Liver (tissue), 9 donors: ENCODE data around the gene METTL8. TPM values are rescaled to one million over a fixed set of nuclear protein-coding genes. Genes with fewer than 3 reads are reported as not detected.

Experiments
- DNase-seq: peaks from one replicate; pipeline ENCODE4 v3.0.0-alpha.2; 2017; ENCODE audit warnings: low spot score
- H3K27ac ChIP-seq, 2 donors: one replicate each; pipeline ENCODE4 v1.7.0; 2013; ENCODE audit warnings: inconsistent platforms in 2 of 2, low read length in 2 of 2, control low read depth in 1 of 2, low read depth in 1 of 2, mild to moderate bottlenecking in 1 of 2
- H3K27me3 ChIP-seq, 4 donors: one replicate each; pipeline versions ENCODE4 v1.6.1 to v1.7.0; 2013; ENCODE audit warnings: low read length in 3 of 4, inconsistent platforms in 1 of 4, mild to moderate bottlenecking in 1 of 4, moderate library complexity in 1 of 4; ENCODE audit not compliant: control insufficient read depth in 4 of 4, insufficient read depth in 4 of 4
- H3K36me3 ChIP-seq, 4 donors: one replicate each; pipeline versions ENCODE4 v1.6.1 to v1.7.0; 2013; ENCODE audit warnings: low read length in 3 of 4, mild to moderate bottlenecking in 3 of 4, low read depth in 1 of 4, moderate library complexity in 1 of 4; ENCODE audit not compliant: control insufficient read depth in 4 of 4, insufficient read depth in 3 of 4
- H3K4me1 ChIP-seq, 4 donors: one replicate each; pipeline versions ENCODE4 v1.6.1 to v1.7.0; 2013; ENCODE audit warnings: low read length in 3 of 4, mild to moderate bottlenecking in 3 of 4, moderate library complexity in 1 of 4; ENCODE audit not compliant: control insufficient read depth in 4 of 4, insufficient read depth in 4 of 4
- H3K4me3 ChIP-seq, 3 donors: one replicate each; pipeline versions ENCODE4 v1.6.1 to v1.7.0; 2013; ENCODE audit warnings: low read length in 3 of 3, control low read depth in 1 of 3, low read depth in 1 of 3, mild to moderate bottlenecking in 1 of 3
- H3K9ac ChIP-seq, 2 donors: one replicate each; pipeline ENCODE4 v1.7.0; 2013; ENCODE audit warnings: low read length in 2 of 2, mild to moderate bottlenecking in 2 of 2, moderate library complexity in 2 of 2, control low read depth in 1 of 2, low read depth in 1 of 2
- H3K9me3 ChIP-seq, 4 donors: one replicate each; pipeline versions ENCODE4 v1.6.1 to v1.7.0; 2013; ENCODE audit warnings: low read length in 3 of 4; ENCODE audit not compliant: control insufficient read depth in 4 of 4
- EGR1 ChIP-seq, 2 donors: IDR thresholded peaks; 2 replicates each; pipeline ENCODE4 v1.6.1; 2016 to 2018; ENCODE audit warnings: antibody characterized with exemption in 2 of 2, low read depth in 2 of 2
- FOXA1 ChIP-seq: IDR thresholded peaks from 2 replicates; pipeline ENCODE4 v1.6.1; 2016; ENCODE audit warnings: antibody characterized with exemption
- FOXA2 ChIP-seq: IDR thresholded peaks from 2 replicates; pipeline ENCODE4 v1.6.1; 2016; ENCODE audit warnings: antibody characterized with exemption
- GABPA ChIP-seq, 2 donors: IDR thresholded peaks in 1 of 2; conservative IDR thresholded peaks in 1 of 2; 2 replicates each; pipeline ENCODE4 v1.6.1; 2016; ENCODE audit warnings: antibody characterized with exemption in 2 of 2, mild to moderate bottlenecking in 1 of 2, moderate library complexity in 1 of 2
- HNF4A ChIP-seq, 2 donors: conservative IDR thresholded peaks; 2 replicates each; pipeline ENCODE4 v1.6.1; 2016; ENCODE audit warnings: antibody characterized with exemption in 2 of 2, mild to moderate bottlenecking in 2 of 2
- HNF4G ChIP-seq: IDR thresholded peaks from 2 replicates; pipeline ENCODE4 v1.6.1; 2016; ENCODE audit warnings: antibody characterized with exemption
- JUND ChIP-seq, 2 donors: IDR thresholded peaks; 2 replicates each; pipeline ENCODE4 v1.6.1; 2016; ENCODE audit warnings: antibody characterized with exemption in 2 of 2
- NR2F2 ChIP-seq: IDR thresholded peaks from 2 replicates; pipeline ENCODE4 v1.6.1; 2016; ENCODE audit warnings: antibody characterized with exemption
- RAD21 ChIP-seq, 2 donors: IDR thresholded peaks; 2 replicates each; pipeline ENCODE4 v1.6.1; 2016; ENCODE audit warnings: antibody characterized with exemption in 2 of 2, mild to moderate bottlenecking in 2 of 2
- RXRA ChIP-seq, 2 donors: IDR thresholded peaks; 2 replicates each; pipeline ENCODE4 v1.6.1; 2017 to 2018; ENCODE audit warnings: antibody characterized with exemption in 2 of 2, mild to moderate bottlenecking in 1 of 2
- SP1 ChIP-seq: IDR thresholded peaks from 2 replicates; pipeline ENCODE4 v1.6.1; 2018; ENCODE audit warnings: antibody characterized with exemption, mild to moderate bottlenecking
- TAF1 ChIP-seq: conservative IDR thresholded peaks from 2 replicates; pipeline ENCODE4 v1.6.1; 2016; ENCODE audit warnings: antibody characterized with exemption, mild to moderate bottlenecking
- YY1 ChIP-seq: IDR thresholded peaks from 2 replicates; pipeline ENCODE4 v1.6.1; 2016; ENCODE audit warnings: antibody characterized with exemption, mild to moderate bottlenecking
- WGBS: extraction: QIAGEN DNeasy Blood & Tissue Kit; methylation state at CpG from one replicate; pipeline ENCODE4 v1.1.7; 2013; 5-methylcytosine and 5-hydroxymethylcytosine counted together
- polyA plus RNA-seq, 2 donors: library from polyadenylated mRNA; stranded (reverse) in 1 of 2; unstranded in 1 of 2; fragments of 200-250 nt in 1 of 2; fragments of >200 nt in 1 of 2; fragmentation: Nextera tagmentation in 1 of 2; extraction: Ambion mirVana in 1 of 2; gene quantifications; one replicate each; pipeline versions ENCODE4 v1.2.1 to v1.2.3, GENCODE V29; 2013 to 2015
- total RNA-seq, 2 donors: library from RNA; depleted of rRNA; stranded (reverse); fragments of >200 nt; gene quantifications; one replicate each; pipeline ENCODE4 v1.2.3, GENCODE V29; 2014
- TF ChIP-seq, protein P1 (sequence below): IDR thresholded peaks from 2 replicates; pipeline ENCODE4 v1.6.1; 2016; ENCODE audit warnings: antibody characterized with exemption
- TF ChIP-seq, protein P2 (sequence below): IDR thresholded peaks from 2 replicates; pipeline ENCODE4 v1.6.1; 2016; ENCODE audit warnings: antibody characterized with exemption
- TF ChIP-seq, protein P3 (sequence below): IDR thresholded peaks from 2 replicates; pipeline ENCODE4 v1.6.1; 2016; ENCODE audit warnings: antibody characterized with exemption
- TF ChIP-seq, protein P4 (sequence below): IDR thresholded peaks from 2 replicates; pipeline ENCODE4 v1.6.1; 2016; ENCODE audit warnings: antibody characterized with exemption, mild to moderate bottlenecking
- TF ChIP-seq, protein P5 (sequence below): fragments of 150-350 bp; IDR thresholded peaks from 2 replicates; pipeline ENCODE4 v1.5.1; 2017; ENCODE audit warnings: improper control_type of control experiment, low read depth, low read length; ENCODE audit not compliant: missing input control
- donor health status: healthy.
- donor health status: healthy.
- donor health status: healthy.
- donor health status: healthy.
- donor health status: healthy.

METTL8 gene
- total and polyA plus RNA-seq, 4 donors, result 3.6 to 8.1 (median 5.9) TPM

DNA sequence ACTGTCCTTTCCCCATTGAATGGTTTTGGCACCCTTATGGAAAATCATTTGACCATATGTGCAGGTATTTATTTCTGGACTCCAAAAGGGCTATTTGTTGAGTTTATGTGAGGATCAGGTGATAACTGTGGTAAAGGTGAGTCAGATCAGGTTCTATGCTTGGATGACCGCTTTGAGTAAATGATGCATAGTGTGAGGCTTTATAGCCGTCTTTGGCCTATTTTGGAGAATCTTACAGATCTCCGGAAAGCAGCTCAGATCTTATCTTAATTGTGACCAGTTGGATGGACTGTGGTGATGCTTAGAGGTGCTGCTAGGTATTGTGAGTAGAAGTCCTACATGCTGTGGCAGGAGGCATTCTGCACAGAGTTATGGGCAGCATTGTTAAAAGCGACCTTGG lies 126.2 kb downstream of the METTL8 start:
- H3K9ac ChIP-seq, result no peak overlapping the region
- H3K4me3 ChIP-seq, result no peak overlapping the region
- DNase-seq, result no peak
- WGBS, result 98% methylated on average over 4 of the region's 4 CpGs
- no peak overlapping the region for H3K27ac ChIP-seq
- peaks cover 0 to 3% (median 0%) of the 10 kb centered on the region in 4 donors for H3K9me3 ChIP-seq
- peaks cover 0 to 3% (median 0%) of the 10 kb centered on the region in 4 donors for H3K4me1 ChIP-seq
- no peaks in the 10 kb centered on the region for H3K27me3 ChIP-seq
- H3K36me3 ChIP-seq, result no peaks in the 10 kb centered on the region
- TF ChIP-seq RAD21 (IDR thresholded peaks at IDR 0.05) (no peak), JUND (IDR thresholded peaks at IDR 0.05) (no peak), FOXA2 (no peak), HNF4A (conservative IDR thresholded peaks at IDR 0.05) (no peak), FOXA1 (no peak), GABPA (IDR thresholded peaks at IDR 0.05 in 1 of 2, conservative IDR thresholded peaks at IDR 0.05 in 1 of 2) (no peak), RXRA (IDR thresholded peaks at IDR 0.05) (no peak), HNF4G (no peak), NR2F2 (no peak), TAF1 (no peak), SP1 (no peak), EGR1 (IDR thresholded peaks at IDR 0.05; ENCODE audit: low read depth in 2 of 2) (no peak), YY1 (no peak)
- TF ChIP-seq, protein P1, sequence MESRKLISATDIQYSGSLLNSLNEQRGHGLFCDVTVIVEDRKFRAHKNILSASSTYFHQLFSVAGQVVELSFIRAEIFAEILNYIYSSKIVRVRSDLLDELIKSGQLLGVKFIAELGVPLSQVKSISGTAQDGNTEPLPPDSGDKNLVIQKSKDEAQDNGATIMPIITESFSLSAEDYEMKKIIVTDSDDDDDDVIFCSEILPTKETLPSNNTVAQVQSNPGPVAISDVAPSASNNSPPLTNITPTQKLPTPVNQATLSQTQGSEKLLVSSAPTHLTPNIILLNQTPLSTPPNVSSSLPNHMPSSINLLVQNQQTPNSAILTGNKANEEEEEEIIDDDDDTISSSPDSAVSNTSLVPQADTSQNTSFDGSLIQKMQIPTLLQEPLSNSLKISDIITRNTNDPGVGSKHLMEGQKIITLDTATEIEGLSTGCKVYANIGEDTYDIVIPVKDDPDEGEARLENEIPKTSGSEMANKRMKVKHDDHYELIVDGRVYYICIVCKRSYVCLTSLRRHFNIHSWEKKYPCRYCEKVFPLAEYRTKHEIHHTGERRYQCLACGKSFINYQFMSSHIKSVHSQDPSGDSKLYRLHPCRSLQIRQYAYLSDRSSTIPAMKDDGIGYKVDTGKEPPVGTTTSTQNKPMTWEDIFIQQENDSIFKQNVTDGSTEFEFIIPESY, result no peak
- TF ChIP-seq, protein P2, sequence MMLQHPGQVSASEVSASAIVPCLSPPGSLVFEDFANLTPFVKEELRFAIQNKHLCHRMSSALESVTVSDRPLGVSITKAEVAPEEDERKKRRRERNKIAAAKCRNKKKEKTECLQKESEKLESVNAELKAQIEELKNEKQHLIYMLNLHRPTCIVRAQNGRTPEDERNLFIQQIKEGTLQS, result no peak
- TF ChIP-seq, protein P3, sequence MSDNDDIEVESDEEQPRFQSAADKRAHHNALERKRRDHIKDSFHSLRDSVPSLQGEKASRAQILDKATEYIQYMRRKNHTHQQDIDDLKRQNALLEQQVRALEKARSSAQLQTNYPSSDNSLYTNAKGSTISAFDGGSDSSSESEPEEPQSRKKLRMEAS, result no peak
- TF ChIP-seq, protein P4, sequence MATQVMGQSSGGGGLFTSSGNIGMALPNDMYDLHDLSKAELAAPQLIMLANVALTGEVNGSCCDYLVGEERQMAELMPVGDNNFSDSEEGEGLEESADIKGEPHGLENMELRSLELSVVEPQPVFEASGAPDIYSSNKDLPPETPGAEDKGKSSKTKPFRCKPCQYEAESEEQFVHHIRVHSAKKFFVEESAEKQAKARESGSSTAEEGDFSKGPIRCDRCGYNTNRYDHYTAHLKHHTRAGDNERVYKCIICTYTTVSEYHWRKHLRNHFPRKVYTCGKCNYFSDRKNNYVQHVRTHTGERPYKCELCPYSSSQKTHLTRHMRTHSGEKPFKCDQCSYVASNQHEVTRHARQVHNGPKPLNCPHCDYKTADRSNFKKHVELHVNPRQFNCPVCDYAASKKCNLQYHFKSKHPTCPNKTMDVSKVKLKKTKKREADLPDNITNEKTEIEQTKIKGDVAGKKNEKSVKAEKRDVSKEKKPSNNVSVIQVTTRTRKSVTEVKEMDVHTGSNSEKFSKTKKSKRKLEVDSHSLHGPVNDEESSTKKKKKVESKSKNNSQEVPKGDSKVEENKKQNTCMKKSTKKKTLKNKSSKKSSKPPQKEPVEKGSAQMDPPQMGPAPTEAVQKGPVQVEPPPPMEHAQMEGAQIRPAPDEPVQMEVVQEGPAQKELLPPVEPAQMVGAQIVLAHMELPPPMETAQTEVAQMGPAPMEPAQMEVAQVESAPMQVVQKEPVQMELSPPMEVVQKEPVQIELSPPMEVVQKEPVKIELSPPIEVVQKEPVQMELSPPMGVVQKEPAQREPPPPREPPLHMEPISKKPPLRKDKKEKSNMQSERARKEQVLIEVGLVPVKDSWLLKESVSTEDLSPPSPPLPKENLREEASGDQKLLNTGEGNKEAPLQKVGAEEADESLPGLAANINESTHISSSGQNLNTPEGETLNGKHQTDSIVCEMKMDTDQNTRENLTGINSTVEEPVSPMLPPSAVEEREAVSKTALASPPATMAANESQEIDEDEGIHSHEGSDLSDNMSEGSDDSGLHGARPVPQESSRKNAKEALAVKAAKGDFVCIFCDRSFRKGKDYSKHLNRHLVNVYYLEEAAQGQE, result no peak
- TF ChIP-seq, protein P5, sequence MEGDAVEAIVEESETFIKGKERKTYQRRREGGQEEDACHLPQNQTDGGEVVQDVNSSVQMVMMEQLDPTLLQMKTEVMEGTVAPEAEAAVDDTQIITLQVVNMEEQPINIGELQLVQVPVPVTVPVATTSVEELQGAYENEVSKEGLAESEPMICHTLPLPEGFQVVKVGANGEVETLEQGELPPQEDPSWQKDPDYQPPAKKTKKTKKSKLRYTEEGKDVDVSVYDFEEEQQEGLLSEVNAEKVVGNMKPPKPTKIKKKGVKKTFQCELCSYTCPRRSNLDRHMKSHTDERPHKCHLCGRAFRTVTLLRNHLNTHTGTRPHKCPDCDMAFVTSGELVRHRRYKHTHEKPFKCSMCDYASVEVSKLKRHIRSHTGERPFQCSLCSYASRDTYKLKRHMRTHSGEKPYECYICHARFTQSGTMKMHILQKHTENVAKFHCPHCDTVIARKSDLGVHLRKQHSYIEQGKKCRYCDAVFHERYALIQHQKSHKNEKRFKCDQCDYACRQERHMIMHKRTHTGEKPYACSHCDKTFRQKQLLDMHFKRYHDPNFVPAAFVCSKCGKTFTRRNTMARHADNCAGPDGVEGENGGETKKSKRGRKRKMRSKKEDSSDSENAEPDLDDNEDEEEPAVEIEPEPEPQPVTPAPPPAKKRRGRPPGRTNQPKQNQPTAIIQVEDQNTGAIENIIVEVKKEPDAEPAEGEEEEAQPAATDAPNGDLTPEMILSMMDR, result no peak
